PC-9 (cell line): ENCODE measurements around the gene MALSU1. TPM values are rescaled to one million over a fixed set of nuclear protein-coding genes. Genes with fewer than 3 reads are reported as not detected.

Experiments used
- BruUV-seq: library from RNA; stranded (reverse); fragments of 400-500 nt; replicated peaks from 2 replicates; lab custom pipeline; 2021; lab: Mats Ljungman, UMichigan
- CTCF ChIA-PET: fragments of 300-600 bp; sonication (Branson Sonifier 250); formaldehyde crosslinking; loops from one replicate; lab custom pipeline; 2022; ENCODE audit warnings: antibody characterized with exemption; lab: Charles Lee
- POLR2A ChIA-PET: fragments of 300-600 bp; sonication (Branson Sonifier 250); formaldehyde crosslinking; loops from one replicate; lab custom pipeline; 2022; ENCODE audit warnings: antibody characterized with exemption; ENCODE audit not compliant: unreplicated experiment; lab: Charles Lee
- DNase-seq, 2 experiments: peaks; one replicate each; pipeline versions ENCODE4 v3.0.0 to v3.0.0-alpha.2; 2015 to 2022; ENCODE audit warnings: mixed read lengths in 1 of 2
- H2AFZ ChIP-seq: fragments of 200-600 bp; sonication (generic); 2 replicates; pipeline ENCODE4 v1.8.1; 2017; ENCODE audit warnings: antibody characterized with exemption
- H3F3A ChIP-seq: fragments of 200-600 bp; sonication (generic); 2 replicates; pipeline ENCODE4 v1.8.1; 2017; ENCODE audit warnings: antibody characterized with exemption, mild to moderate bottlenecking, low read depth; ENCODE audit not compliant: insufficient read depth
- H3K27ac ChIP-seq: fragments of 200-600 bp; sonication (generic); 2 replicates; pipeline ENCODE4 v1.6.1; 2016; ENCODE audit warnings: mixed run types
- H3K27me3 ChIP-seq: fragments of 200-600 bp; sonication (generic); 2 replicates; pipeline ENCODE4 v1.6.1; 2016; ENCODE audit warnings: low read depth, mixed run types; ENCODE audit not compliant: insufficient read depth
- H3K36me3 ChIP-seq: fragments of 200-600 bp; sonication (generic); 2 replicates; pipeline ENCODE4 v1.6.1; 2016; ENCODE audit warnings: low read depth, mixed run types
- H3K4me1 ChIP-seq: fragments of 200-600 bp; sonication (generic); replicated peaks from 2 replicates; pipeline ENCODE4 v1.6.1; 2016; ENCODE audit warnings: mixed run types; ENCODE audit not compliant: insufficient read depth
- H3K4me2 ChIP-seq: fragments of 200-600 bp; sonication (generic); 2 replicates; pipeline ENCODE4 v1.6.1; 2017; ENCODE audit warnings: mixed run types
- H3K4me3 ChIP-seq: fragments of 200-600 bp; sonication (generic); 2 replicates; pipeline ENCODE4 v1.6.1; 2016; ENCODE audit warnings: mixed run types
- H3K79me2 ChIP-seq: fragments of 200-600 bp; sonication (generic); 2 replicates; pipeline ENCODE4 v1.6.1; 2017; ENCODE audit warnings: low read depth, mixed run types
- H3K9me2 ChIP-seq: fragments of 200-600 bp; sonication (generic); 2 replicates; pipeline ENCODE4 v1.8.1; 2017; ENCODE audit warnings: mild to moderate bottlenecking; ENCODE audit not compliant: insufficient read depth
- H3K9me3 ChIP-seq: fragments of 200-600 bp; sonication (generic); 2 replicates; pipeline ENCODE4 v1.8.1; 2016; ENCODE audit warnings: low read depth; ENCODE audit not compliant: insufficient read depth
- H4K20me1 ChIP-seq: fragments of 200-600 bp; sonication (generic); 2 replicates; pipeline ENCODE4 v1.8.1; 2017; ENCODE audit not compliant: insufficient read depth
- EZH2 ChIP-seq: fragments of 200-600 bp; sonication (generic); IDR thresholded peaks from 2 replicates; pipeline ENCODE4 v1.8.0; 2017; ENCODE audit warnings: antibody characterized with exemption, low read depth
- intact Hi-C: fragments of 100-400 bp; cut with micrococcal nuclease; formaldehyde crosslinking; loops from one replicate; pipeline ENCODE4 v1.10.0; 2022; ENCODE audit not compliant: unreplicated experiment
- total RNA-seq: library from RNA; stranded (reverse); gene quantifications from 2 replicates; pipeline ENCODE4 v1.2.3, GENCODE V29; 2021
- TF ChIP-seq, protein P1 (sequence below): fragments of 200-600 bp; sonication (generic); conservative IDR thresholded peaks from 2 replicates; pipeline ENCODE4 v1.6.1; 2017; ENCODE audit warnings: mixed run types, antibody characterized with exemption, mild to moderate bottlenecking, moderate library complexity

The MALSU1 gene
- total RNA-seq, 1 experiment from 2014 or later, result 105 TPM

DNA sequence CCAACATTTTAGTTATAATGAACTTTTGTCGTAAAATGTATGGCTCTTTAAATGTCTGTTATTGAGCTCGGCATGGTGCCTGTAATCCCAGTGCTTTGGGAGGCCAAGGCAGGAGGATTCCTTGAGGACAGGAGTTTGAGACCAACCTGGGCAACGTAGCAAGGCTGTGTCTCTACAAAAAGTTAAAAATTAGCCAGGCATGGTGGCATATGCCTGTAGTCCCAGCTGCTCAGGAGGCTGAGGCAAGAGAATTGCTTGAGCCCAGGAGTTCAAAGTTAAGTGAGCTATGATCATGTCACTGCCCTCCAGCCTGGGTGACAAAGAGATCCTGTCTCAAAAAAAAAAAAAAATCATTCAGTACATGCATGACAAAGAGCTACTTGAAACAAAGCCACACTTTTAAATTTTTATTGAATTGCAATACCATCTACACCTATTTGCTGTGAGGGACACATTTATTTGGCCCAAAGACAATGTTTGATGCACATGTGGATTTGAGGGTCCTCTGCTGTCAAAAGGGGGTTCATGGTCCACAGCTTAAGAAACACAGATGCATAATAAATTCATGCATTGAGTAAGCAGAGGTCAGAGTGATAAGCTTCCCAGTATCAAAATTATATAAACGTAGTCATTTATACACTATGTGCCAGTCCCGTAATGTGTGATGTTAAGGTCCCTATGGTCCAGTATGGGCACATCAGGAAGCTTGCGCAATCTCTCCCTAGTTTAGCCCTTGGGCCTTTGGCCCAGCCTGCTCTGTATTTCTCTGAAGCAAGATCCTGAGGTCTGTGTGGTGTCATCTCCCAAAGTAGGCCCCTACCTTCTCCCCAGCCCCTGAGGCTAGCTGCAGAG, 4.4 kb upstream of the MALSU1 start:
- H3K4me3 ChIP-seq, result no peak overlapping the region
- no peak overlapping the region for H3K27ac ChIP-seq
- H3F3A ChIP-seq, result peaks cover 19% of the 10 kb centered on the region; the same call in 1 of the 2 replicates
- no peak for TF ChIP-seq EZH2
- TF ChIP-seq, protein P1, sequence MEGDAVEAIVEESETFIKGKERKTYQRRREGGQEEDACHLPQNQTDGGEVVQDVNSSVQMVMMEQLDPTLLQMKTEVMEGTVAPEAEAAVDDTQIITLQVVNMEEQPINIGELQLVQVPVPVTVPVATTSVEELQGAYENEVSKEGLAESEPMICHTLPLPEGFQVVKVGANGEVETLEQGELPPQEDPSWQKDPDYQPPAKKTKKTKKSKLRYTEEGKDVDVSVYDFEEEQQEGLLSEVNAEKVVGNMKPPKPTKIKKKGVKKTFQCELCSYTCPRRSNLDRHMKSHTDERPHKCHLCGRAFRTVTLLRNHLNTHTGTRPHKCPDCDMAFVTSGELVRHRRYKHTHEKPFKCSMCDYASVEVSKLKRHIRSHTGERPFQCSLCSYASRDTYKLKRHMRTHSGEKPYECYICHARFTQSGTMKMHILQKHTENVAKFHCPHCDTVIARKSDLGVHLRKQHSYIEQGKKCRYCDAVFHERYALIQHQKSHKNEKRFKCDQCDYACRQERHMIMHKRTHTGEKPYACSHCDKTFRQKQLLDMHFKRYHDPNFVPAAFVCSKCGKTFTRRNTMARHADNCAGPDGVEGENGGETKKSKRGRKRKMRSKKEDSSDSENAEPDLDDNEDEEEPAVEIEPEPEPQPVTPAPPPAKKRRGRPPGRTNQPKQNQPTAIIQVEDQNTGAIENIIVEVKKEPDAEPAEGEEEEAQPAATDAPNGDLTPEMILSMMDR, result no peak
- no peak overlapping the region for H2AFZ ChIP-seq
- no peaks in the 10 kb centered on the region for H3K9me3 ChIP-seq
- H3K4me1 ChIP-seq, result peaks cover 17% of the 10 kb centered on the region
- intact Hi-C loops, result no loop called here
- no peaks in the 10 kb centered on the region for H3K9me2 ChIP-seq
- no peaks in the 10 kb centered on the region for H3K36me3 ChIP-seq
- POLR2A ChIA-PET, result no interaction called here
- no TSS peak for BruUV-seq
- no peak for DNase-seq
- peaks cover 6% of the 10 kb centered on the region for H3K79me2 ChIP-seq
- H3K27me3 ChIP-seq, result no peaks in the 10 kb centered on the region
- CTCF ChIA-PET, result interaction anchor here (0.6 to 0.8 kb wide), 4 partner anchors 16 to 253 kb away, joined by 3 to 6 read pairs (median 4); no protein-coding TSS in a partner anchor
- no peaks in the 10 kb centered on the region for H4K20me1 ChIP-seq
- H3K4me2 ChIP-seq, result no peak overlapping the region

DNA sequence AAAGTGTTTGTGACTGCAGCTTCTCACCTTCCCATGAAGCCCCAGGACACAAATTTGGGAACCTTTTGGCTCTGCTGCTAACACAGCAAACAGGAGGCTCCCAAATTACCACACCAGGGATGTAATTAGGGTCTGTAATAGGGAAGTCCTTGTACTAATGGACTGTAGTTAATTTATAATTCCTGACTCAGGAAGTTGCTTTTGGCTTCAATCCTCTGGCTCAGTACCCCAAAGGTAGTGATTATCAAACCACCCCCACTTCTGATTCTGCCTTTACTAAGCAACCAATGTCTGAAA, 3.8 kb upstream of the MALSU1 start:
- peaks cover 20% of the 10 kb centered on the region for H3K4me1 ChIP-seq
- ChIA-PET POLR2A (no interaction called here), CTCF (interaction anchor here (0.7 kb wide), 1 partner anchor 209 kb away, joined by 3 read pairs; no protein-coding TSS in a partner anchor)
- no peaks in the 10 kb centered on the region for H3K27me3 ChIP-seq
- no peaks in the 10 kb centered on the region for H3K36me3 ChIP-seq
- no peak overlapping the region for H3K27ac ChIP-seq
- intact Hi-C loops, result no loop called here
- H3K9me3 ChIP-seq, result no peaks in the 10 kb centered on the region
- no peak overlapping the region for H3K4me2 ChIP-seq
- no peak overlapping the region for H3K4me3 ChIP-seq
- H3F3A ChIP-seq, result peaks cover 16% of the 10 kb centered on the region; the same call in 1 of the 2 replicates
- TF ChIP-seq EZH2, result no peak
- TF ChIP-seq, protein P1, result no peak
- peaks cover 1% of the 10 kb centered on the region for H4K20me1 ChIP-seq
- H2AFZ ChIP-seq, result no peak overlapping the region
- H3K79me2 ChIP-seq, result peaks cover 12% of the 10 kb centered on the region
- DNase-seq, result no peak
- no TSS peak for BruUV-seq
- H3K9me2 ChIP-seq, result no peaks in the 10 kb centered on the region

DNA sequence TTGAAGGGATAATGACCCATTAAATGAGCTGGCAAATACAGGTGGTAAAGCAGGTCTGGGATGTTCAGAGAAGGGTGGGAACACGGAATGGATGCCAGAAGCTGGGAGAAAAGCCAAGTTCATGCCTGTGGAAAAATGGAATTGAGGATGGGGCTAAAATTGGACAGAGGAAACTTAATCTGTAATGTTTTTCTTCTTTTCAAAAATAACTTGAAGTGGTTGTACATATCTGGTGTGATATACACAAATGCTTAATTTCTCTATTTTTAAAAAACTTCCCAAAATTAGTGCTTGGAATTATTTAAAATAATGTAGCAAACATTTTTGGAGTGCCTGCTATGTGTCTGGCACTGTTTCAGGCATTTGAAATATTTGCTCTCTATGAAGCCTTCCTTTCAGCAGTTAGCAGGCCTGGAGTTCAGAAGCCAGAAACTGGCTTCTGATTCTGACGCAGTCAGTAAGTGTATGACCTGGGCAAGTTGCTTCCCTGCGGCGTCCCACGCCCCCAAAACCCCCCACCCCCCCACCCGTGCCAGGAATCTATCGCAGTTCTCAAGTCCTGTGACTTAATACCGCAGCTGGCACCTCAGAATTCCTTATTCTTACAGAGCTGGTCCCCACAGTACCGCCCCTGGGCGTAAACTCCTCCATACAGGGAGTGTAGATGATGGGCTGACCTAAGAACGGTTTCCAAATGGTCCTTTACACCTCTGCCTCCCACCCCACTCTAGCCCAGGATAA, 828 bp upstream of the MALSU1 start:
- CTCF ChIA-PET, result interaction anchor here (0.5 to 2.1 kb wide), 4 partner anchors 18 to 212 kb away, joined by 3 to 19 read pairs (median 6); no protein-coding TSS in a partner anchor
- H3K9me2 ChIP-seq, result no peaks in the 10 kb centered on the region
- TF ChIP-seq, protein P1, result no peak
- TF ChIP-seq EZH2, result no peak
- H3K4me3 ChIP-seq, result peak overlapping the region; percentile 71
- POLR2A ChIA-PET, result interaction anchor here (0.6 to 1.0 kb wide), 3 partner anchors 12 to 221 kb away, joined by 4 to 6 read pairs (median 5); no protein-coding TSS in a partner anchor
- BruUV-seq, result no TSS peak
- intact Hi-C loops, result loop anchor here (1.0 to 2.0 kb wide), 3 partner anchors 36 to 233 kb away; partner anchors contain the start of gene TRA2A
- H3K27ac ChIP-seq, result peak overlapping the region; percentile 85
- peak overlapping the region; percentile 90 for H2AFZ ChIP-seq
- H3K79me2 ChIP-seq, result peaks cover 41% of the 10 kb centered on the region
- peaks cover 27% of the 10 kb centered on the region for H3K4me1 ChIP-seq
- no peaks in the 10 kb centered on the region for H3K9me3 ChIP-seq
- peaks cover 21% of the 10 kb centered on the region; the same call in 1 of the 2 replicates for H3F3A ChIP-seq
- peaks cover 5% of the 10 kb centered on the region for H4K20me1 ChIP-seq
- DNase-seq, result peak; percentile 79 to 90
- no peaks in the 10 kb centered on the region for H3K27me3 ChIP-seq
- peak overlapping the region; percentile 80 for H3K4me2 ChIP-seq
- peaks cover 18% of the 10 kb centered on the region for H3K36me3 ChIP-seq
